Neural cell (in vitro differentiated cells): ENCODE data around the gene ACSM6. TPM values are rescaled to one million over a fixed set of nuclear protein-coding genes. Genes with fewer than 3 reads are reported as not detected.

ENCODE experiments used
- H2AFZ ChIP-seq: fragments of 200-600, 300-800 bp; sonication (generic), shearing (Covaris generic); 2 replicates; pipeline ENCODE4 v1.6.0; 2014; ENCODE audit warnings: low read depth, mild to moderate bottlenecking, antibody characterized with exemption, low read length, moderate library complexity
- H3F3A ChIP-seq: fragments of 200-600 bp; shearing (Covaris generic); 2 replicates; pipeline ENCODE4 v1.6.1; 2016; ENCODE audit warnings: mild to moderate bottlenecking, moderate library complexity, mixed read lengths, antibody characterized with exemption, low read length; ENCODE audit not compliant: insufficient read depth, poor library complexity, severe bottlenecking
- H3K27ac ChIP-seq: fragments of 200-600, 300-800 bp; sonication (generic), shearing (Covaris generic); 2 replicates; pipeline ENCODE4 v1.5.1; 2014; ENCODE audit warnings: mild to moderate bottlenecking, low read length, moderate library complexity
- H3K27me3 ChIP-seq: fragments of 300-800, 200-600 bp; sonication (generic), shearing (Covaris generic); 2 replicates; pipeline ENCODE4 v1.6.0; 2014; ENCODE audit warnings: mild to moderate bottlenecking, low read depth, low read length, moderate library complexity; ENCODE audit not compliant: insufficient read depth
- H3K36me3 ChIP-seq: fragments of 300-800, 200-600 bp; sonication (generic), shearing (Covaris generic); 2 replicates; pipeline ENCODE4 v1.5.1; 2014; ENCODE audit warnings: mild to moderate bottlenecking, antibody characterized with exemption, low read length, moderate library complexity; ENCODE audit not compliant: insufficient read depth
- H3K4me2 ChIP-seq: fragments of 300-800, 200-600 bp; sonication (generic), shearing (Covaris generic); 2 replicates; pipeline ENCODE4 v1.6.0; 2014; ENCODE audit warnings: mild to moderate bottlenecking, low read length
- H3K4me3 ChIP-seq: fragments of 300-800, 200-600 bp; sonication (generic), shearing (Covaris generic); 2 replicates; pipeline ENCODE4 v1.5.1; 2014; ENCODE audit warnings: mild to moderate bottlenecking, low read length, moderate library complexity
- H3K79me2 ChIP-seq: fragments of 200-600 bp; shearing (Covaris generic); replicated peaks from 2 replicates; pipeline ENCODE4 v1.6.0; 2014; ENCODE audit warnings: mild to moderate bottlenecking, low read length, moderate library complexity; ENCODE audit not compliant: insufficient read depth
- H3K9ac ChIP-seq: fragments of 300-800, 200-600 bp; sonication (generic), shearing (Covaris generic); 2 replicates; pipeline ENCODE4 v1.6.1; 2016; ENCODE audit warnings: mild to moderate bottlenecking, low read length, mixed read lengths
- H3K9me2 ChIP-seq: fragments of 200-600 bp; shearing (Covaris generic); 2 replicates; pipeline ENCODE4 v1.6.1; 2016; ENCODE audit warnings: mild to moderate bottlenecking, low read length, mixed read lengths; ENCODE audit not compliant: insufficient read depth
- H3K9me3 ChIP-seq: fragments of 200-600, 300-800 bp; sonication (generic), shearing (Covaris generic); 2 replicates; pipeline ENCODE4 v1.6.1; 2016; ENCODE audit warnings: mild to moderate bottlenecking, mixed run types, low read length, moderate library complexity, mixed read lengths
- H4K20me1 ChIP-seq: fragments of 200-600 bp; shearing (Covaris generic); 2 replicates; pipeline ENCODE4 v1.6.1; 2016; ENCODE audit warnings: mild to moderate bottlenecking, mixed run types; ENCODE audit not compliant: insufficient read depth
- EP300 ChIP-seq: fragments of 450-650 bp; conservative IDR thresholded peaks from 2 replicates; pipeline ENCODE4 v1.6.1; 2014; ENCODE audit warnings: antibody characterized with exemption, mild to moderate bottlenecking, moderate library complexity; ENCODE audit not compliant: poor library complexity, severe bottlenecking
- EZH2 ChIP-seq: fragments of 200-600, 300-800 bp; shearing (Covaris generic), sonication (generic); IDR thresholded peaks from 2 replicates; pipeline ENCODE4 v1.6.1; 2014; ENCODE audit warnings: antibody characterized with exemption, low read length, borderline replicate concordance, mild to moderate bottlenecking; ENCODE audit not compliant: insufficient read depth, poor library complexity, severe bottlenecking
- MXI1 ChIP-seq: fragments of 450-650 bp; conservative IDR thresholded peaks from 2 replicates; pipeline ENCODE4 v1.6.1; 2014; ENCODE audit warnings: antibody characterized with exemption, mild to moderate bottlenecking; ENCODE audit not compliant: poor library complexity, severe bottlenecking
- POLR2AphosphoS5 ChIP-seq: IDR thresholded peaks from 2 replicates; pipeline ENCODE4 v1.6.1; 2012
- RAD21 ChIP-seq: fragments of 450-650 bp; conservative IDR thresholded peaks from 2 replicates; pipeline ENCODE4 v1.6.1; 2014; ENCODE audit warnings: antibody characterized with exemption, mild to moderate bottlenecking, moderate library complexity
- SMC3 ChIP-seq: fragments of 450-650 bp; conservative IDR thresholded peaks from 2 replicates; pipeline ENCODE4 v1.6.1; 2014; ENCODE audit warnings: antibody characterized with exemption, mild to moderate bottlenecking, moderate library complexity; ENCODE audit not compliant: poor library complexity
- TAF1 ChIP-seq: IDR thresholded peaks from 2 replicates; pipeline ENCODE4 v1.6.1; 2012; ENCODE audit warnings: low read depth
- polyA plus RNA-seq: library from polyadenylated mRNA; depleted of rRNA; stranded (reverse); fragments of >200 nt; gene quantifications from 2 replicates; pipeline ENCODE4 v1.2.3, GENCODE V29; 2014
- TF ChIP-seq, protein P1 (sequence below): fragments of 450-650 bp; IDR thresholded peaks from 2 replicates; pipeline ENCODE4 v1.5.1; 2014; ENCODE audit warnings: antibody characterized with exemption, mild to moderate bottlenecking, moderate library complexity; ENCODE audit not compliant: poor library complexity, severe bottlenecking
- TF ChIP-seq, protein P2 (sequence below): IDR thresholded peaks from 2 replicates; pipeline ENCODE4 v1.6.1; 2012; ENCODE audit warnings: borderline replicate concordance

ACSM6 gene
- polyA plus RNA-seq, 1 donor from 2014 or later: not detected

DNA sequence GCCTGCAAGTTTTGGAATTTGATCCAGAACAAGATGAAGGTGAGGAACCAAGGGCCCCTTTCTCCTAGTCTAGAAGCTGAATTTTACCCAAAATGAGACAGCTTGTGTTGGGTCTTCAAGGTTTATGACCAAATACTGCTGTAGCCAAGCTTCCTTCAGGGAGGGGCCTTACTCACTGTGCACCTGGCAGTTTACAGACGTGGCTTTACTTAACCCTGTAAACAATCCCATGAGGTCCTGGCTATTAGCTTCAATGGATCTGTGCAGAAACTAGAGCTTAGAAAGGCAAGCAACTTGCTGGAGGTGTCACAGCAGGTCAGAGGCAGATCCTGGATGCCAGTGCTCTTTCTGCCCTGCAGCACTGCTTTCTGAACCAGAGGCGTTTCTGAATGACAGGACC, 50.1 kb downstream of the ACSM6 start:
- H3K36me3 ChIP-seq: no peaks in the 10 kb centered on the region
- H2AFZ ChIP-seq: no peak overlapping the region
- no peaks in the 10 kb centered on the region for H3K9me3 ChIP-seq
- H3F3A ChIP-seq: no peaks in the 10 kb centered on the region
- no peak overlapping the region for H3K4me2 ChIP-seq
- H3K27me3 ChIP-seq: no peaks in the 10 kb centered on the region
- TF ChIP-seq, protein P1, sequence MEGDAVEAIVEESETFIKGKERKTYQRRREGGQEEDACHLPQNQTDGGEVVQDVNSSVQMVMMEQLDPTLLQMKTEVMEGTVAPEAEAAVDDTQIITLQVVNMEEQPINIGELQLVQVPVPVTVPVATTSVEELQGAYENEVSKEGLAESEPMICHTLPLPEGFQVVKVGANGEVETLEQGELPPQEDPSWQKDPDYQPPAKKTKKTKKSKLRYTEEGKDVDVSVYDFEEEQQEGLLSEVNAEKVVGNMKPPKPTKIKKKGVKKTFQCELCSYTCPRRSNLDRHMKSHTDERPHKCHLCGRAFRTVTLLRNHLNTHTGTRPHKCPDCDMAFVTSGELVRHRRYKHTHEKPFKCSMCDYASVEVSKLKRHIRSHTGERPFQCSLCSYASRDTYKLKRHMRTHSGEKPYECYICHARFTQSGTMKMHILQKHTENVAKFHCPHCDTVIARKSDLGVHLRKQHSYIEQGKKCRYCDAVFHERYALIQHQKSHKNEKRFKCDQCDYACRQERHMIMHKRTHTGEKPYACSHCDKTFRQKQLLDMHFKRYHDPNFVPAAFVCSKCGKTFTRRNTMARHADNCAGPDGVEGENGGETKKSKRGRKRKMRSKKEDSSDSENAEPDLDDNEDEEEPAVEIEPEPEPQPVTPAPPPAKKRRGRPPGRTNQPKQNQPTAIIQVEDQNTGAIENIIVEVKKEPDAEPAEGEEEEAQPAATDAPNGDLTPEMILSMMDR: no peak
- TF ChIP-seq SMC3 (no peak), EZH2 (no peak), RAD21 (no peak), EP300 (no peak), TAF1 (no peak), POLR2AphosphoS5 (no peak), MXI1 (no peak)
- TF ChIP-seq, protein P2, sequence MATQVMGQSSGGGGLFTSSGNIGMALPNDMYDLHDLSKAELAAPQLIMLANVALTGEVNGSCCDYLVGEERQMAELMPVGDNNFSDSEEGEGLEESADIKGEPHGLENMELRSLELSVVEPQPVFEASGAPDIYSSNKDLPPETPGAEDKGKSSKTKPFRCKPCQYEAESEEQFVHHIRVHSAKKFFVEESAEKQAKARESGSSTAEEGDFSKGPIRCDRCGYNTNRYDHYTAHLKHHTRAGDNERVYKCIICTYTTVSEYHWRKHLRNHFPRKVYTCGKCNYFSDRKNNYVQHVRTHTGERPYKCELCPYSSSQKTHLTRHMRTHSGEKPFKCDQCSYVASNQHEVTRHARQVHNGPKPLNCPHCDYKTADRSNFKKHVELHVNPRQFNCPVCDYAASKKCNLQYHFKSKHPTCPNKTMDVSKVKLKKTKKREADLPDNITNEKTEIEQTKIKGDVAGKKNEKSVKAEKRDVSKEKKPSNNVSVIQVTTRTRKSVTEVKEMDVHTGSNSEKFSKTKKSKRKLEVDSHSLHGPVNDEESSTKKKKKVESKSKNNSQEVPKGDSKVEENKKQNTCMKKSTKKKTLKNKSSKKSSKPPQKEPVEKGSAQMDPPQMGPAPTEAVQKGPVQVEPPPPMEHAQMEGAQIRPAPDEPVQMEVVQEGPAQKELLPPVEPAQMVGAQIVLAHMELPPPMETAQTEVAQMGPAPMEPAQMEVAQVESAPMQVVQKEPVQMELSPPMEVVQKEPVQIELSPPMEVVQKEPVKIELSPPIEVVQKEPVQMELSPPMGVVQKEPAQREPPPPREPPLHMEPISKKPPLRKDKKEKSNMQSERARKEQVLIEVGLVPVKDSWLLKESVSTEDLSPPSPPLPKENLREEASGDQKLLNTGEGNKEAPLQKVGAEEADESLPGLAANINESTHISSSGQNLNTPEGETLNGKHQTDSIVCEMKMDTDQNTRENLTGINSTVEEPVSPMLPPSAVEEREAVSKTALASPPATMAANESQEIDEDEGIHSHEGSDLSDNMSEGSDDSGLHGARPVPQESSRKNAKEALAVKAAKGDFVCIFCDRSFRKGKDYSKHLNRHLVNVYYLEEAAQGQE: no peak
- H3K9me2 ChIP-seq: no peaks in the 10 kb centered on the region
- H4K20me1 ChIP-seq: no peaks in the 10 kb centered on the region
- no peak overlapping the region for H3K4me3 ChIP-seq
- H3K9ac ChIP-seq: no peak overlapping the region
- H3K79me2 ChIP-seq: no peaks in the 10 kb centered on the region
- no peak overlapping the region for H3K27ac ChIP-seq

- Histone ChIP-seq H3K27me3 (no peaks in the 10 kb centered on the region), H3K9me2 (no peaks in the 10 kb centered on the region), H3K4me2 (no peak overlapping the region), H3K4me3 (no peak overlapping the region), H3K27ac (no peak overlapping the region), H3K36me3 (no peaks in the 10 kb centered on the region), H4K20me1 (no peaks in the 10 kb centered on the region), H3K79me2 (no peaks in the 10 kb centered on the region), H3K9me3 (no peaks in the 10 kb centered on the region), H3F3A (no peaks in the 10 kb centered on the region), H2AFZ (no peak overlapping the region), H3K9ac (no peak overlapping the region)
- no peak for TF ChIP-seq EP300
- no peak for TF ChIP-seq SMC3
- TF ChIP-seq RAD21: no peak
- TF ChIP-seq TAF1: no peak
- TF ChIP-seq, protein P1: no peak
- TF ChIP-seq, protein P2: no peak
- no peak for TF ChIP-seq EZH2
- TF ChIP-seq MXI1: no peak
- no peak for TF ChIP-seq POLR2AphosphoS5
These were observed 51.5 kb downstream of the ACSM6 start for GRCh38 chr10:95245425-95246055.
